HepG2 (cell line): Measurements from ENCODE around the gene RNF5. TPM values are rescaled to one million over a fixed set of nuclear protein-coding genes. Genes with fewer than 3 reads are reported as not detected.

Experiments
- CBFB ChIP-seq: sonication (generic); formaldehyde crosslinking; IDR thresholded peaks from 2 replicates; pipeline ENCODE4 v1.4.0; 2020; ENCODE audit warnings: missing genetic modification reagents
- ELF4 ChIP-seq: sonication (generic); formaldehyde crosslinking; IDR thresholded peaks from 2 replicates; pipeline ENCODE4 v1.5.0; 2020; ENCODE audit warnings: missing genetic modification reagents, mild to moderate bottlenecking, moderate library complexity, borderline replicate concordance
- GATA4 ChIP-seq: sonication (generic); IDR thresholded peaks from 2 replicates; pipeline ENCODE4 v1.6.1; 2016; ENCODE audit warnings: antibody characterized with exemption, low read depth, borderline replicate concordance
- GTF2F1 ChIP-seq: fragments of 150-350 bp; IDR thresholded peaks from 2 replicates; pipeline ENCODE4 v1.6.1; 2014; ENCODE audit warnings: low read length
- JUND ChIP-seq: sonication (generic); formaldehyde crosslinking; IDR thresholded peaks from 2 replicates; pipeline ENCODE4 v1.8.0; 2022; ENCODE audit warnings: mild to moderate bottlenecking, missing genetic modification reagents
- MEIS1 ChIP-seq: sonication (generic); formaldehyde crosslinking; IDR thresholded peaks from 2 replicates; pipeline ENCODE4 v1.9.0; 2021; ENCODE audit warnings: mild to moderate bottlenecking, missing genetic modification reagents, moderate library complexity, borderline replicate concordance
- POLR2AphosphoS2 ChIP-seq: IDR thresholded peaks from 2 replicates; pipeline ENCODE4 v1.6.1; 2011; ENCODE audit warnings: low read depth, low read length, improper control_type of control experiment
- SAFB2 ChIP-seq: sonication (generic); formaldehyde crosslinking; IDR thresholded peaks from 2 replicates; pipeline ENCODE4 v1.5.1; 2020; ENCODE audit warnings: missing genetic modification reagents, low read depth, mild to moderate bottlenecking, borderline replicate concordance
- SRSF4 ChIP-seq: fragments of 200-400 bp; formaldehyde crosslinking; IDR thresholded peaks from one replicate; pipeline ENCODE4 v1.6.1; 2018; ENCODE audit warnings: mild to moderate bottlenecking, low read depth, low read length, moderate library complexity; ENCODE audit not compliant: poor library complexity, severe bottlenecking
- TCF7 ChIP-seq: sonication (generic); IDR thresholded peaks from 2 replicates; pipeline ENCODE4 v1.6.1; 2016; ENCODE audit warnings: antibody characterized with exemption, low read depth
- ZFP36L1 ChIP-seq: sonication (generic); formaldehyde crosslinking; IDR thresholded peaks from 2 replicates; pipeline ENCODE4 v1.8.0; 2022; ENCODE audit warnings: mild to moderate bottlenecking, missing genetic modification reagents, moderate library complexity
- ZNF142 ChIP-seq: sonication (generic); formaldehyde crosslinking; IDR thresholded peaks from 2 replicates; pipeline ENCODE4 v1.4.0; 2020; ENCODE audit warnings: missing genetic modification reagents
- ZNF263 ChIP-seq: sonication (generic); formaldehyde crosslinking; IDR thresholded peaks from 2 replicates; pipeline ENCODE4 v1.4.0; 2020; ENCODE audit warnings: missing genetic modification reagents
- ZNF382 ChIP-seq: sonication (generic); formaldehyde crosslinking; IDR thresholded peaks from 2 replicates; pipeline ENCODE4 v1.5.0; 2020; ENCODE audit warnings: missing genetic modification reagents, mild to moderate bottlenecking, borderline replicate concordance
- ZNF446 ChIP-seq: sonication (generic); formaldehyde crosslinking; IDR thresholded peaks from 2 replicates; pipeline ENCODE4 v1.5.0; 2020; ENCODE audit warnings: mild to moderate bottlenecking, missing genetic modification reagents
- ZNF460 ChIP-seq: sonication (generic); formaldehyde crosslinking; IDR thresholded peaks from 2 replicates; pipeline ENCODE4 v1.5.1; 2020; ENCODE audit warnings: missing genetic modification reagents, mild to moderate bottlenecking, borderline replicate concordance
- ZNF674 ChIP-seq: sonication (generic); formaldehyde crosslinking; IDR thresholded peaks from 2 replicates; pipeline ENCODE4 v1.5.0; 2020; ENCODE audit warnings: low read depth, mild to moderate bottlenecking, missing genetic modification reagents
- polyA plus RNA-seq, 8 experiments: library from polyadenylated mRNA; depleted of rRNA in 3 of 8; stranded (reverse) in 7 of 8; unstranded in 1 of 8; fragments of >200 nt; fragmentation: Illumina TruSeq in 4 of 8; extraction: Trizol in 4 of 8; gene quantifications; 2 replicates each; pipeline versions ENCODE4 v1.2.1 to v1.2.3, GENCODE V29; 2011 to 2016; ENCODE audit warnings: low read depth in 4 of 8, missing spikeins in 1 of 8, mixed read lengths in 1 of 8; ENCODE audit not compliant: insufficient read depth in 1 of 8
- total RNA-seq, 5 experiments: library from RNA; depleted of rRNA; stranded (reverse); fragments of >200 nt; fragmentation: Illumina TruSeq; extraction: Trizol; gene quantifications; 2 replicates each; pipeline ENCODE4 v1.2.3, GENCODE V29; 2016; ENCODE audit warnings: low read depth in 1 of 5
- TF ChIP-seq, protein P1 (sequence below): sonication (generic); formaldehyde crosslinking; IDR thresholded peaks from 2 replicates; pipeline ENCODE4 v1.5.1; 2020; ENCODE audit warnings: mild to moderate bottlenecking, missing genetic modification reagents, borderline replicate concordance
- TF ChIP-seq, protein P2 (sequence below): sonication (generic); formaldehyde crosslinking; IDR thresholded peaks from 2 replicates; pipeline ENCODE4 v1.8.0; 2022; ENCODE audit warnings: missing genetic modification reagents, mild to moderate bottlenecking, moderate library complexity, borderline replicate concordance

Gene RNF5
- total and polyA plus RNA-seq, 2 of the 13 experiments (the other 11 are each of a cell fraction or from before 2014, with no cell fraction given) = 98.0 to 131 TPM

DNA sequence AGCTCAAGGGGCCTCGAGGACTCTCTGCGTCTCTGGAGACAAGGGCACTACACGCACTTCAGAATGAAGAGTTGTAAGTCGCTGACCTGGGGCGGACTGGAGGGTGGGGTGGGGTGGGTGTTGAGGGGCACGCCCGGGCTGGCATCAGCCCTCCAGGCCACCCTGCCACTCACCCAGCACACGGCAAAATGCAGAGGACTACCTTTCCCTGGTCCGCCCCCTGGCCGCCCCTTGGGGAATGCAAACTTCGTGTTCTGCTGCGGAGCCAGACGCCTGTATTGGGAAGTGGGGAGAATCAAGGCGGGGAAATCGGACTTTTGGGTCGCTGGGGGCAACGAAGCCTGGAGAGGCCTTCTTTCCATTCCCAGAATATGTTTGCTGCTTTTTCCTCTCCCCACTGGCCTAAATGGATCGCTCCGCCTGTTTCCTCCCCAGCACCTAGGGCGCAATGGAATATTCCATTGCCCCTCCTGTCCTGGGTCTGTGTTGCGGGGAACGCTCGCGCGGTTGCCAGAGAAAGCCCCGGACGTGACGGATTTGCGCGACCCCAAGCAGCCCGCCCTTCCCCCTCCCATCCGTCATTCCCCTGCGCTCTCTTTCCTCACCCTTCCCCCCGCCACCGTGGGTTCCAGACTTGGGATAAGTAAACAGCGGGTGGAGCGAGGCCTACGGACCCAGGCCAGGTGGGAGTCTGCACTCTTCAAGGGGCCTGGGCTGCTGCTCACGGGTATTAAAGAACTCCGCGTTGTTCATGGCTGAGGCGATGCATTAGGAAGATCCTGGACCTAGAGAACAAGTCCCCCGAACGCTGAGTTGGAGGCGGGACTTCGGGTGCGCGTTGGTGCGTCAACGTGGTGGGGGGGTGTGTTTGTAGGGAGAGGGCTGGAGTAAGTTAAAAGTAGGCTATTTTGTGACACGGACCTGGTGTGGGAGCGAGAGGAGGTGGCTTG, 24.4 kb upstream of the RNF5 start, which contains the start of gene PPT2 (continued):
- TF ChIP-seq, protein P1, sequence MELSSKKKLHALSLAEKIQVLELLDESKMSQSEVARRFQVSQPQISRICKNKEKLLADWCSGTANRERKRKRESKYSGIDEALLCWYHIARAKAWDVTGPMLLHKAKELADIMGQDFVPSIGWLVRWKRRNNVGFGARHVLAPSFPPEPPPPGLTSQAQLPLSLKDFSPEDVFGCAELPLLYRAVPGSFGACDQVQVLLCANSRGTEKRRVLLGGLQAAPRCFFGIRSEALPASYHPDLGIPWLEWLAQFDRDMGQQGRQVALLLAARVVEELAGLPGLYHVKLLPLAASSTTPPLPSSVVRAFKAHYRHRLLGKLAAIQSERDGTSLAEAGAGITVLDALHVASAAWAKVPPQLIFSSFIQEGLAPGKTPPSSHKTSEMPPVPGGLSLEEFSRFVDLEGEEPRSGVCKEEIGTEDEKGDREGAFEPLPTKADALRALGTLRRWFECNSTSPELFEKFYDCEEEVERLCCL (CRISPR knock-in tag) = peak; percentile 14; the same call in 1 of the 2 replicates
- TF ChIP-seq ZNF460 (CRISPR knock-in tag) (no peak), CBFB (no peak), GATA4 (peak; percentile 44; the same call in 1 of the 2 replicates), GTF2F1 (no peak), ELF4 (CRISPR knock-in tag) (peak; percentile 64; the same call in 1 of the 2 replicates), SAFB2 (CRISPR knock-in tag) (peak; percentile 31; the same call in 1 of the 2 replicates), TCF7 (no peak), ZNF142 (CRISPR knock-in tag) (peak; percentile 90), SRSF4 (no peak), ZNF382 (no peak), ZNF446 (CRISPR knock-in tag) (no peak), ZNF263 (CRISPR knock-in tag) (no peak), ZNF674 (no peak; the same call in 1 of the 2 replicates), POLR2AphosphoS2 (no peak), ZFP36L1 (CRISPR knock-in tag) (peak; percentile 62; the same call in 1 of the 2 replicates), MEIS1 (CRISPR knock-in tag) (peak; percentile 80; the same call in 1 of the 2 replicates), JUND (CRISPR knock-in tag) (no peak; the same call in 1 of the 2 replicates)
- TF ChIP-seq, protein P2, sequence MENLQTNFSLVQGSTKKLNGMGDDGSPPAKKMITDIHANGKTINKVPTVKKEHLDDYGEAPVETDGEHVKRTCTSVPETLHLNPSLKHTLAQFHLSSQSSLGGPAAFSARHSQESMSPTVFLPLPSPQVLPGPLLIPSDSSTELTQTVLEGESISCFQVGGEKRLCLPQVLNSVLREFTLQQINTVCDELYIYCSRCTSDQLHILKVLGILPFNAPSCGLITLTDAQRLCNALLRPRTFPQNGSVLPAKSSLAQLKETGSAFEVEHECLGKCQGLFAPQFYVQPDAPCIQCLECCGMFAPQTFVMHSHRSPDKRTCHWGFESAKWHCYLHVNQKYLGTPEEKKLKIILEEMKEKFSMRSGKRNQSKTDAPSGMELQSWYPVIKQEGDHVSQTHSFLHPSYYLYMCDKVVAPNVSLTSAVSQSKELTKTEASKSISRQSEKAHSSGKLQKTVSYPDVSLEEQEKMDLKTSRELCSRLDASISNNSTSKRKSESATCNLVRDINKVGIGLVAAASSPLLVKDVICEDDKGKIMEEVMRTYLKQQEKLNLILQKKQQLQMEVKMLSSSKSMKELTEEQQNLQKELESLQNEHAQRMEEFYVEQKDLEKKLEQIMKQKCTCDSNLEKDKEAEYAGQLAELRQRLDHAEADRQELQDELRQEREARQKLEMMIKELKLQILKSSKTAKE = no peak
